ENCODE results near the gene PLIN1.

DNA sequence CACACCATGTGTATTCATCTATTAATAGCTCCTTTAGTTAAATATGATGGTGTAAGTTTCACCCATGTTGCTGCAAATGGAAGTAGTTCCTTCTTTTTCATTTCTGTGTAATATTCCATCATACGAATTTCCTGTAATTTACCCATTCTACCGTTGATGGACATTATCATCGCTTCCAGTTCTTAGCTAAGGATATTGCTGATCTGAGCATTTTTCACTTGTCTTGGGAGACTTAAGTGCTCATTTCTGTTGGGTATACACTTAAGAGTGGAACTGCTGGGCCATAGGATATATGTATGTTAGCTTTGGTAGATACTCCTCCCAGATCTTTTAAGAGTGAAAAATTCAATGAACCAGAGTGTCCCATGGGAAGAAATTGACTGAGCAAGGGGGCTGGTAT, 11.0 kb downstream of the PLIN1 start:
- TF ChIP-seq ELF1 (tag; IDR thresholded peaks at IDR 0.05) (no peak), EGR1 (conservative IDR thresholded peaks at IDR 0.05) (no peak), ATF1 (CRISPR knock-in tag; IDR thresholded peaks at IDR 0.05) (no peak), ATF1 (tag; IDR thresholded peaks at IDR 0.05) (no peak), ZNF445 (CRISPR knock-in tag; IDR thresholded peaks at IDR 0.05; ENCODE audit: low read depth) (no peak), ZNF778 (CRISPR knock-in tag; IDR thresholded peaks at IDR 0.05) (no peak), SETDB1 (IDR thresholded peaks at IDR 0.05; ENCODE audit: low read length) (no peak), POLR2A (conservative IDR thresholded peaks at IDR 0.05) (no peak), ZNF311 (CRISPR knock-in tag; IDR thresholded peaks at IDR 0.05) (no peak)
- TF ChIP-seq, protein P1, sequence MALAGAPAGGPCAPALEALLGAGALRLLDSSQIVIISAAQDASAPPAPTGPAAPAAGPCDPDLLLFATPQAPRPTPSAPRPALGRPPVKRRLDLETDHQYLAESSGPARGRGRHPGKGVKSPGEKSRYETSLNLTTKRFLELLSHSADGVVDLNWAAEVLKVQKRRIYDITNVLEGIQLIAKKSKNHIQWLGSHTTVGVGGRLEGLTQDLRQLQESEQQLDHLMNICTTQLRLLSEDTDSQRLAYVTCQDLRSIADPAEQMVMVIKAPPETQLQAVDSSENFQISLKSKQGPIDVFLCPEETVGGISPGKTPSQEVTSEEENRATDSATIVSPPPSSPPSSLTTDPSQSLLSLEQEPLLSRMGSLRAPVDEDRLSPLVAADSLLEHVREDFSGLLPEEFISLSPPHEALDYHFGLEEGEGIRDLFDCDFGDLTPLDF (CRISPR knock-in tag; IDR thresholded peaks at IDR 0.05), result no peak
